Measurements from ENCODE around the gene PLAGL1. TPM values are rescaled to one million over a fixed set of nuclear protein-coding genes. Genes with fewer than 3 reads are reported as not detected.
A peak's percentile ranks its signal among the peaks of the same experiment; 100 is the strongest.

The PLAGL1 gene
- total and polyA plus RNA-seq, 2 of the 13 experiments (the other 11 are each of a cell fraction or from before 2014, with no cell fraction given) = 0.60 to 2.3 TPM

- no peak for TF ChIP-seq NFAT5 (CRISPR knock-in tag; IDR thresholded peaks at IDR 0.05)
- TF ChIP-seq MBD4 (IDR thresholded peaks at IDR 0.05; ENCODE audit: borderline replicate concordance, low read length) = no peak
- no peak for TF ChIP-seq NFIB (CRISPR knock-in tag; IDR thresholded peaks at IDR 0.05; ENCODE audit: borderline replicate concordance)
- no peak for TF ChIP-seq TARDBP (CRISPR knock-in tag; IDR thresholded peaks at IDR 0.05)
- no peak for TF ChIP-seq SSRP1 (CRISPR knock-in tag; IDR thresholded peaks at IDR 0.05)
- no peak for TF ChIP-seq DNMT3B (CRISPR knock-in tag; conservative IDR thresholded peaks at IDR 0.05)
- TF ChIP-seq IKZF5 (CRISPR knock-in tag; IDR thresholded peaks at IDR 0.05) = peak; percentile 48; the same call in 1 of the 2 replicates
- TF ChIP-seq DR1 (CRISPR knock-in tag; IDR thresholded peaks at IDR 0.05) = no peak
- no peak for TF ChIP-seq ZNF780A (CRISPR knock-in tag; IDR thresholded peaks at IDR 0.05)
- no peak for TF ChIP-seq CREBL2 (CRISPR knock-in tag; IDR thresholded peaks at IDR 0.05; ENCODE audit: borderline replicate concordance)
- TF ChIP-seq KAT2B (IDR thresholded peaks at IDR 0.05; ENCODE audit: borderline replicate concordance, low read depth, low read length) = no peak
- peak; percentile 62; the same call in 1 of the 2 replicates for TF ChIP-seq KDM2A (CRISPR knock-in tag; IDR thresholded peaks at IDR 0.05; ENCODE audit: borderline replicate concordance, low read depth)
- TF ChIP-seq ZNF232 (CRISPR knock-in tag; IDR thresholded peaks at IDR 0.05; ENCODE audit: borderline replicate concordance) = no peak
- peak; percentile 59 to 81; a peak in 2 of 4 replicates for TF ChIP-seq HMGXB4 (CRISPR knock-in tag; IDR thresholded peaks at IDR 0.05; ENCODE audit: borderline replicate concordance in 1 of 2, low read depth in 1 of 2)
- no peak for TF ChIP-seq CERS6 (CRISPR knock-in tag; IDR thresholded peaks at IDR 0.05)
- peak; percentile 91 for TF ChIP-seq CTCF (CRISPR knock-in tag; IDR thresholded peaks at IDR 0.05)
- no peak for TF ChIP-seq MTF1 (CRISPR knock-in tag; IDR thresholded peaks at IDR 0.05)
These were observed 66.0 kb downstream of the PLAGL1 start (continued) for GRCh38 chr6:143941852-143942627.
